Neural cell (in vitro differentiated cells): Measurements from ENCODE around the gene AADACL2. TPM values are rescaled to one million over a fixed set of nuclear protein-coding genes. Genes with fewer than 3 reads are reported as not detected.

Source experiments
- H2AFZ ChIP-seq: fragments of 200-600, 300-800 bp; sonication (generic), shearing (Covaris generic); 2 replicates; pipeline ENCODE4 v1.6.0; 2014; ENCODE audit warnings: low read depth, mild to moderate bottlenecking, antibody characterized with exemption, low read length, moderate library complexity
- H3F3A ChIP-seq: fragments of 200-600 bp; shearing (Covaris generic); 2 replicates; pipeline ENCODE4 v1.6.1; 2016; ENCODE audit warnings: mild to moderate bottlenecking, moderate library complexity, mixed read lengths, antibody characterized with exemption, low read length; ENCODE audit not compliant: insufficient read depth, poor library complexity, severe bottlenecking
- H3K27ac ChIP-seq: fragments of 200-600, 300-800 bp; sonication (generic), shearing (Covaris generic); 2 replicates; pipeline ENCODE4 v1.5.1; 2014; ENCODE audit warnings: mild to moderate bottlenecking, low read length, moderate library complexity
- H3K27me3 ChIP-seq: fragments of 300-800, 200-600 bp; sonication (generic), shearing (Covaris generic); 2 replicates; pipeline ENCODE4 v1.6.0; 2014; ENCODE audit warnings: mild to moderate bottlenecking, low read depth, low read length, moderate library complexity; ENCODE audit not compliant: insufficient read depth
- H3K36me3 ChIP-seq: fragments of 300-800, 200-600 bp; sonication (generic), shearing (Covaris generic); 2 replicates; pipeline ENCODE4 v1.5.1; 2014; ENCODE audit warnings: mild to moderate bottlenecking, antibody characterized with exemption, low read length, moderate library complexity; ENCODE audit not compliant: insufficient read depth
- H3K4me2 ChIP-seq: fragments of 300-800, 200-600 bp; sonication (generic), shearing (Covaris generic); 2 replicates; pipeline ENCODE4 v1.6.0; 2014; ENCODE audit warnings: mild to moderate bottlenecking, low read length
- H3K4me3 ChIP-seq: fragments of 300-800, 200-600 bp; sonication (generic), shearing (Covaris generic); 2 replicates; pipeline ENCODE4 v1.5.1; 2014; ENCODE audit warnings: mild to moderate bottlenecking, low read length, moderate library complexity
- H3K79me2 ChIP-seq: fragments of 200-600 bp; shearing (Covaris generic); replicated peaks from 2 replicates; pipeline ENCODE4 v1.6.0; 2014; ENCODE audit warnings: mild to moderate bottlenecking, low read length, moderate library complexity; ENCODE audit not compliant: insufficient read depth
- H3K9ac ChIP-seq: fragments of 300-800, 200-600 bp; sonication (generic), shearing (Covaris generic); 2 replicates; pipeline ENCODE4 v1.6.1; 2016; ENCODE audit warnings: mild to moderate bottlenecking, low read length, mixed read lengths
- H3K9me2 ChIP-seq: fragments of 200-600 bp; shearing (Covaris generic); 2 replicates; pipeline ENCODE4 v1.6.1; 2016; ENCODE audit warnings: mild to moderate bottlenecking, low read length, mixed read lengths; ENCODE audit not compliant: insufficient read depth
- H3K9me3 ChIP-seq: fragments of 200-600, 300-800 bp; sonication (generic), shearing (Covaris generic); 2 replicates; pipeline ENCODE4 v1.6.1; 2016; ENCODE audit warnings: mild to moderate bottlenecking, mixed run types, low read length, moderate library complexity, mixed read lengths
- H4K20me1 ChIP-seq: fragments of 200-600 bp; shearing (Covaris generic); 2 replicates; pipeline ENCODE4 v1.6.1; 2016; ENCODE audit warnings: mild to moderate bottlenecking, mixed run types; ENCODE audit not compliant: insufficient read depth
- EP300 ChIP-seq: fragments of 450-650 bp; conservative IDR thresholded peaks from 2 replicates; pipeline ENCODE4 v1.6.1; 2014; ENCODE audit warnings: antibody characterized with exemption, mild to moderate bottlenecking, moderate library complexity; ENCODE audit not compliant: poor library complexity, severe bottlenecking
- EZH2 ChIP-seq: fragments of 200-600, 300-800 bp; shearing (Covaris generic), sonication (generic); IDR thresholded peaks from 2 replicates; pipeline ENCODE4 v1.6.1; 2014; ENCODE audit warnings: antibody characterized with exemption, low read length, borderline replicate concordance, mild to moderate bottlenecking; ENCODE audit not compliant: insufficient read depth, poor library complexity, severe bottlenecking
- MXI1 ChIP-seq: fragments of 450-650 bp; conservative IDR thresholded peaks from 2 replicates; pipeline ENCODE4 v1.6.1; 2014; ENCODE audit warnings: antibody characterized with exemption, mild to moderate bottlenecking; ENCODE audit not compliant: poor library complexity, severe bottlenecking
- POLR2AphosphoS5 ChIP-seq: IDR thresholded peaks from 2 replicates; pipeline ENCODE4 v1.6.1; 2012
- SMC3 ChIP-seq: fragments of 450-650 bp; conservative IDR thresholded peaks from 2 replicates; pipeline ENCODE4 v1.6.1; 2014; ENCODE audit warnings: antibody characterized with exemption, mild to moderate bottlenecking, moderate library complexity; ENCODE audit not compliant: poor library complexity
- TAF1 ChIP-seq: IDR thresholded peaks from 2 replicates; pipeline ENCODE4 v1.6.1; 2012; ENCODE audit warnings: low read depth
- polyA plus RNA-seq: library from polyadenylated mRNA; depleted of rRNA; stranded (reverse); fragments of >200 nt; gene quantifications from 2 replicates; pipeline ENCODE4 v1.2.3, GENCODE V29; 2014
- TF ChIP-seq, protein P1 (sequence below): fragments of 450-650 bp; IDR thresholded peaks from 2 replicates; pipeline ENCODE4 v1.5.1; 2014; ENCODE audit warnings: antibody characterized with exemption, mild to moderate bottlenecking, moderate library complexity; ENCODE audit not compliant: poor library complexity, severe bottlenecking
- TF ChIP-seq, protein P2 (sequence below): IDR thresholded peaks from 2 replicates; pipeline ENCODE4 v1.6.1; 2012; ENCODE audit warnings: borderline replicate concordance

The AADACL2 gene
- polyA plus RNA-seq, 1 donor from 2014 or later: not detected

- no peaks in the 10 kb centered on the region for H3K27me3 ChIP-seq
- H4K20me1 ChIP-seq: no peaks in the 10 kb centered on the region
- no peaks in the 10 kb centered on the region for H3K9me3 ChIP-seq
- H2AFZ ChIP-seq: no peak overlapping the region
- no peak overlapping the region for H3K4me3 ChIP-seq
- no peaks in the 10 kb centered on the region for H3K36me3 ChIP-seq
- TF ChIP-seq SMC3 (no peak), EP300 (no peak), TAF1 (no peak), POLR2AphosphoS5 (no peak), MXI1 (no peak), EZH2 (no peak)
- TF ChIP-seq, protein P1, sequence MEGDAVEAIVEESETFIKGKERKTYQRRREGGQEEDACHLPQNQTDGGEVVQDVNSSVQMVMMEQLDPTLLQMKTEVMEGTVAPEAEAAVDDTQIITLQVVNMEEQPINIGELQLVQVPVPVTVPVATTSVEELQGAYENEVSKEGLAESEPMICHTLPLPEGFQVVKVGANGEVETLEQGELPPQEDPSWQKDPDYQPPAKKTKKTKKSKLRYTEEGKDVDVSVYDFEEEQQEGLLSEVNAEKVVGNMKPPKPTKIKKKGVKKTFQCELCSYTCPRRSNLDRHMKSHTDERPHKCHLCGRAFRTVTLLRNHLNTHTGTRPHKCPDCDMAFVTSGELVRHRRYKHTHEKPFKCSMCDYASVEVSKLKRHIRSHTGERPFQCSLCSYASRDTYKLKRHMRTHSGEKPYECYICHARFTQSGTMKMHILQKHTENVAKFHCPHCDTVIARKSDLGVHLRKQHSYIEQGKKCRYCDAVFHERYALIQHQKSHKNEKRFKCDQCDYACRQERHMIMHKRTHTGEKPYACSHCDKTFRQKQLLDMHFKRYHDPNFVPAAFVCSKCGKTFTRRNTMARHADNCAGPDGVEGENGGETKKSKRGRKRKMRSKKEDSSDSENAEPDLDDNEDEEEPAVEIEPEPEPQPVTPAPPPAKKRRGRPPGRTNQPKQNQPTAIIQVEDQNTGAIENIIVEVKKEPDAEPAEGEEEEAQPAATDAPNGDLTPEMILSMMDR: no peak
- TF ChIP-seq, protein P2, sequence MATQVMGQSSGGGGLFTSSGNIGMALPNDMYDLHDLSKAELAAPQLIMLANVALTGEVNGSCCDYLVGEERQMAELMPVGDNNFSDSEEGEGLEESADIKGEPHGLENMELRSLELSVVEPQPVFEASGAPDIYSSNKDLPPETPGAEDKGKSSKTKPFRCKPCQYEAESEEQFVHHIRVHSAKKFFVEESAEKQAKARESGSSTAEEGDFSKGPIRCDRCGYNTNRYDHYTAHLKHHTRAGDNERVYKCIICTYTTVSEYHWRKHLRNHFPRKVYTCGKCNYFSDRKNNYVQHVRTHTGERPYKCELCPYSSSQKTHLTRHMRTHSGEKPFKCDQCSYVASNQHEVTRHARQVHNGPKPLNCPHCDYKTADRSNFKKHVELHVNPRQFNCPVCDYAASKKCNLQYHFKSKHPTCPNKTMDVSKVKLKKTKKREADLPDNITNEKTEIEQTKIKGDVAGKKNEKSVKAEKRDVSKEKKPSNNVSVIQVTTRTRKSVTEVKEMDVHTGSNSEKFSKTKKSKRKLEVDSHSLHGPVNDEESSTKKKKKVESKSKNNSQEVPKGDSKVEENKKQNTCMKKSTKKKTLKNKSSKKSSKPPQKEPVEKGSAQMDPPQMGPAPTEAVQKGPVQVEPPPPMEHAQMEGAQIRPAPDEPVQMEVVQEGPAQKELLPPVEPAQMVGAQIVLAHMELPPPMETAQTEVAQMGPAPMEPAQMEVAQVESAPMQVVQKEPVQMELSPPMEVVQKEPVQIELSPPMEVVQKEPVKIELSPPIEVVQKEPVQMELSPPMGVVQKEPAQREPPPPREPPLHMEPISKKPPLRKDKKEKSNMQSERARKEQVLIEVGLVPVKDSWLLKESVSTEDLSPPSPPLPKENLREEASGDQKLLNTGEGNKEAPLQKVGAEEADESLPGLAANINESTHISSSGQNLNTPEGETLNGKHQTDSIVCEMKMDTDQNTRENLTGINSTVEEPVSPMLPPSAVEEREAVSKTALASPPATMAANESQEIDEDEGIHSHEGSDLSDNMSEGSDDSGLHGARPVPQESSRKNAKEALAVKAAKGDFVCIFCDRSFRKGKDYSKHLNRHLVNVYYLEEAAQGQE: no peak
- no peaks in the 10 kb centered on the region for H3K79me2 ChIP-seq
- no peaks in the 10 kb centered on the region for H3K9me2 ChIP-seq
- H3K4me2 ChIP-seq: no peak overlapping the region
- H3K9ac ChIP-seq: no peak overlapping the region
- no peaks in the 10 kb centered on the region for H3F3A ChIP-seq
- no peak overlapping the region for H3K27ac ChIP-seq
These were observed 73.1 kb downstream of the AADACL2 start for GRCh38 chr3:151806838-151807237.

Other genes starting within 250 kb of the AADACL2 start
- not detected in 2 replicates for gene AADAC, start 80.2 kb downstream of the AADACL2 start, polyA plus RNA-seq
- gene SUCNR1, start 139.7 kb downstream of the AADACL2 start, polyA plus RNA-seq: not detected in 2 replicates